Osteoblast (primary cell): Measurements from ENCODE around the gene GAMT. TPM values are rescaled to one million over a fixed set of nuclear protein-coding genes. Genes with fewer than 3 reads are reported as not detected.

Experiments used
- DNase-seq: peaks from one replicate; pipeline ENCODE4 v3.0.0; 2011; ENCODE audit warnings: low spot score, mixed read lengths; ENCODE audit not compliant: insufficient read length; ENCODE audit errors: missing footprints
- H2AFZ ChIP-seq: 2 replicates; pipeline ENCODE4 v1.6.0; 2011; ENCODE audit warnings: mild to moderate bottlenecking, low read length
- H3K27ac ChIP-seq: 2 replicates; pipeline ENCODE4 v1.5.1; 2011; ENCODE audit warnings: mild to moderate bottlenecking, low read depth, low read length, moderate library complexity
- H3K27me3 ChIP-seq: 2 replicates; pipeline ENCODE4 v1.6.0; 2012; ENCODE audit warnings: mild to moderate bottlenecking, control low read depth, inconsistent platforms, low read length, moderate library complexity; ENCODE audit not compliant: insufficient read depth
- H3K36me3 ChIP-seq: 2 replicates; pipeline ENCODE4 v1.5.1; 2011; ENCODE audit warnings: mild to moderate bottlenecking, low read length, control low read depth, moderate library complexity; ENCODE audit not compliant: insufficient read depth
- H3K4me1 ChIP-seq: 2 replicates; pipeline ENCODE4 v1.5.1; 2011; ENCODE audit warnings: mild to moderate bottlenecking, low read length, control low read depth, moderate library complexity; ENCODE audit not compliant: insufficient read depth
- H3K4me2 ChIP-seq: 2 replicates; pipeline ENCODE4 v1.6.0; 2011; ENCODE audit warnings: mild to moderate bottlenecking, low read length; ENCODE audit not compliant: insufficient read depth
- H3K4me3 ChIP-seq: fragments of 200-600 bp; sonication (generic); 3 replicates; pipeline ENCODE4 v1.5.1; 2012; ENCODE audit warnings: mild to moderate bottlenecking, low read length, inconsistent platforms; ENCODE audit not compliant: insufficient read depth
- H3K79me2 ChIP-seq: 2 replicates; pipeline ENCODE4 v1.6.0; 2012; ENCODE audit warnings: mild to moderate bottlenecking, low read length, control low read depth, inconsistent platforms; ENCODE audit not compliant: insufficient read depth
- H3K9me3 ChIP-seq: 2 replicates; pipeline ENCODE4 v1.5.1; 2011; ENCODE audit warnings: low read depth, low read length, control low read depth
- H4K20me1 ChIP-seq: 2 replicates; pipeline ENCODE4 v1.6.0; 2012; ENCODE audit warnings: mild to moderate bottlenecking, low read length, control low read depth; ENCODE audit not compliant: insufficient read depth
- total RNA-seq: library from RNA; depleted of rRNA; stranded (reverse); fragments of >200 nt; gene quantifications from 2 replicates; pipeline ENCODE4 v1.2.3, GENCODE V29; 2012
- TF ChIP-seq, protein P1 (sequence below): IDR thresholded peaks from 2 replicates; pipeline ENCODE4 v1.5.1; 2011; ENCODE audit warnings: mild to moderate bottlenecking, low read depth, low read length, moderate library complexity; ENCODE audit errors: extremely low read depth

GAMT gene
- total RNA-seq, 1 donor, result 25.0 TPM

DNA sequence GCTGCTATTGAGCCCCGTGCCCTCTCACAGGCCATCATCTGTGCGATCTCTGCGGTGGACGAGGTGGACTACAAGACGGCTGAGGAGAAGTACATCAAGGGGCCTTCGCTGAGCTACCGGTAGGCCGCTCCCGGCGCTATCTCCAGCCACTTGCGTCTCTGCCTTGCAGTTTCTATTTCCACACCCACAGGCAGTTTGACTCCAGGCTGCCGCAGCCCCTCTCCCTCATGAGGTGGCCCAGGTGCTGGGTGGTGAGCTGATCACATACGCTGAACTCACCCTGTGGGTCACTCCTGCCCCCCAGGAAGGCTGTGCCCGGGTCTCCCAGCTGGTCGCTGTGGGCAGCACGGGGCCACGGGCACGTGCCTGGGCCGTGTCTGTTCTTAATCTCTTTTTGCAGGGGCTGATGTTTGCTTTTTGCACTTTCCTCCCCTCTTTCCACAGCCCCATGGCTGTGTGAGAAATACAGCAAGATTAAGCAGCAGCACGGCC is 28.3 kb downstream of the GAMT start:
- H3K79me2 ChIP-seq, result no peaks in the 10 kb centered on the region
- H3K4me2 ChIP-seq, result no peak overlapping the region
- peaks cover 49% of the 10 kb centered on the region for H3K36me3 ChIP-seq
- H4K20me1 ChIP-seq, result peaks cover 2% of the 10 kb centered on the region
- H3K4me1 ChIP-seq, result no peaks in the 10 kb centered on the region
- H3K9me3 ChIP-seq, result no peaks in the 10 kb centered on the region
- peak; percentile 71 for DNase-seq
- no peak overlapping the region for H3K27ac ChIP-seq
- no peak overlapping the region for H2AFZ ChIP-seq
- TF ChIP-seq, protein P1, sequence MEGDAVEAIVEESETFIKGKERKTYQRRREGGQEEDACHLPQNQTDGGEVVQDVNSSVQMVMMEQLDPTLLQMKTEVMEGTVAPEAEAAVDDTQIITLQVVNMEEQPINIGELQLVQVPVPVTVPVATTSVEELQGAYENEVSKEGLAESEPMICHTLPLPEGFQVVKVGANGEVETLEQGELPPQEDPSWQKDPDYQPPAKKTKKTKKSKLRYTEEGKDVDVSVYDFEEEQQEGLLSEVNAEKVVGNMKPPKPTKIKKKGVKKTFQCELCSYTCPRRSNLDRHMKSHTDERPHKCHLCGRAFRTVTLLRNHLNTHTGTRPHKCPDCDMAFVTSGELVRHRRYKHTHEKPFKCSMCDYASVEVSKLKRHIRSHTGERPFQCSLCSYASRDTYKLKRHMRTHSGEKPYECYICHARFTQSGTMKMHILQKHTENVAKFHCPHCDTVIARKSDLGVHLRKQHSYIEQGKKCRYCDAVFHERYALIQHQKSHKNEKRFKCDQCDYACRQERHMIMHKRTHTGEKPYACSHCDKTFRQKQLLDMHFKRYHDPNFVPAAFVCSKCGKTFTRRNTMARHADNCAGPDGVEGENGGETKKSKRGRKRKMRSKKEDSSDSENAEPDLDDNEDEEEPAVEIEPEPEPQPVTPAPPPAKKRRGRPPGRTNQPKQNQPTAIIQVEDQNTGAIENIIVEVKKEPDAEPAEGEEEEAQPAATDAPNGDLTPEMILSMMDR, result no peak
- H3K4me3 ChIP-seq, result no peak overlapping the region
- no peaks in the 10 kb centered on the region for H3K27me3 ChIP-seq

DNA sequence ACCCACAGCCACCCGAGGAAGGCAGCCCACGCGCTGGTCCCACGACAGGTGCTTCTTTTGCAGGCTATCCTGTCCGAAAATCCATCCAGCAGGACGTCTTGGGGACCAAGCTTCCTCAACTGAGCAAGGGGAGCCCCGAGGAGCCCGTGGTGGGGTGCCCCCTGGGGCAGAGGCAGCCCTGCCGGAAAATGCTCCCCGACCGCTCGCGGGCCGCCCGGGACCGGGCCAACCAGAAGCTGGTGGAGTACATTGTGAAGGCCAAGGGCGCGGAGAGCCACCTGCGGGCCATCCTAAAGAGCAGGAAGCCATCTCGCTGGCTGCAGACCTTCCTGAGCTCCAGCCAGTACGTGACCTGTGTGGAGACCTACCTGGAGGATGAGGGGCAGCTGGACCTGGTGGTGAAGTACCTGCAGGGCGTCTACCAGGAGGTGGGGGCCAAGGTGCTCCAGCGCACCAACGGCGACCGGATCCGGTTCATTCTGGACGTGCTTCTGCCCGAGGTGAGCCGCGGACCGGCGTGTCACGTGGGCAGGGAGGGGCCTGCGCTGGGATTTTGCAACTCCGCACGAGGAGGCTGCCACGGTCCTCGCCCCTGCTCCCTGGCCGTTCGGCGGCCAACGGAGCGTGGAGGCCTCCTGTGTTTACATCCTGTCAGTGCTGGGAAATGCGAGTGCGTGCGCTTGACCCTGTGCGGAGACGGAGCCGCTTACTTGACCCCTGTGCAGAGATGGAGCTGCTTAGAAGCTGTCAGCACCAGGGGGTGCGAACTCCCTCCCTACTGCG is 30.6 kb downstream of the GAMT start:
- Histone ChIP-seq H2AFZ (no peak overlapping the region), H3K79me2 (no peaks in the 10 kb centered on the region), H3K27ac (no peak overlapping the region), H3K4me1 (no peaks in the 10 kb centered on the region), H3K36me3 (peaks cover 61% of the 10 kb centered on the region), H3K4me2 (no peak overlapping the region), H3K9me3 (no peaks in the 10 kb centered on the region), H4K20me1 (peaks cover 2% of the 10 kb centered on the region), H3K27me3 (no peaks in the 10 kb centered on the region), H3K4me3 (no peak overlapping the region)
- TF ChIP-seq, protein P1, result no peak
- no peak for DNase-seq

DNA sequence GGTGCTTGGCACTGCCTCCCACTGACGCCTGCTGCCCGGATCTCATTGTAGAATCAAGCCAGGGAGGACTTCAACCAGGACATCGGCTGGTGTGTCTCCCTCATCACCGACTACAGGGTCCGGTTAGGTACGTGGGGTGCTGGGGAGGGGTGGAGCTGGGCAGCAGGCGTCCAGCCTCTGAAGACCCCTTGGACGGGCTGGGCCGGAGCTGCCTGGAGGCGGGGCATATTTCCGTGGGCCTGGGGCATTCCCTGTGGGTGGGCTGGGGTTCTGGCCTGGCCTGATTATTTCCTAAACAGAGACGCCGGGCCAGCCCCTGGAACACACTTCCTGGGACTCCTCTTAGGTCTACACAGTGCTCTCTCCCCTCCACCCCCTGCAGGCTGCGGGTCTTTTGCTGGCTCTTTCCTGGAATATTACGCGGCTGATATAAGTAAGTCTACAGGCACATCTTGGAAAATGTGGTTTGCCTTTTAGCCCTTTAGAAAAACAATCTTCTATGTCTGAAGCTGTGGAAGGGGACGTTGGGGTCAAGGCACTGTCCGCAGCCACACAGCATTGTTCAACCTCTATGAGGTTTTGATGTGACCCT is 32.0 kb downstream of the GAMT start:
- Histone ChIP-seq H2AFZ (no peak overlapping the region), H3K4me1 (no peaks in the 10 kb centered on the region), H4K20me1 (peaks cover 2% of the 10 kb centered on the region), H3K4me2 (no peak overlapping the region), H3K27ac (no peak overlapping the region), H3K27me3 (no peaks in the 10 kb centered on the region), H3K9me3 (no peaks in the 10 kb centered on the region), H3K79me2 (peaks cover 5% of the 10 kb centered on the region), H3K36me3 (peaks cover 65% of the 10 kb centered on the region), H3K4me3 (no peak overlapping the region)
- TF ChIP-seq, protein P1, result no peak
- DNase-seq, result peak; percentile 9
